HG03565 (cell line): ENCODE measurements around the gene TRAPPC6A.
"Not testable (repeated sequence)": the region's sequence is repeated elsewhere in the genome, so short reads cannot be mapped to it uniquely, and the experiment has no call there.

Source experiments
- ATAC-seq: cut with Tn5 transposase; IDR thresholded peaks from one replicate; pipeline ENCODE4 v1.9.1; 2021; ENCODE audit warnings: mild to moderate bottlenecking, moderate library complexity; ENCODE audit not compliant: unreplicated experiment

Gene TRAPPC6A

DNA sequence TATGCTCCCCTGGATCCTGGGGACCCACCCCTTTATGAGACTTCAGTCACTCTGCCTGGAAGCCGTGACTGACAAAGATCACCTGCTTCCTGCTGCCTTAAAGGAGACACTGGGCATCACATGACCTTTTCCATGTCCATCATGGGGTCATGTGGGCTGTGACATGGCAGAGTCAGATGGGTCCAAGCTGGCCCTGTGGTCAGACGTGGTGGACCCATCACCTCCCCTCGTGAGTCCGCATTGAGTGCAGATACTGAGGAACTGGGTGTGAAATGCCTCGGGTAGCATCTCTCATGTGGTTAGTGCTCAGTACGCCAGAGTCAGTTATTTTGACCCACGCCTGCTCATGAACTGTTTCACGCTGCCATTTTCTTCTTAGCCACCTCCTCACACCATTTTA lies 44.4 kb downstream of the TRAPPC6A start:
- no peak for ATAC-seq

DNA sequence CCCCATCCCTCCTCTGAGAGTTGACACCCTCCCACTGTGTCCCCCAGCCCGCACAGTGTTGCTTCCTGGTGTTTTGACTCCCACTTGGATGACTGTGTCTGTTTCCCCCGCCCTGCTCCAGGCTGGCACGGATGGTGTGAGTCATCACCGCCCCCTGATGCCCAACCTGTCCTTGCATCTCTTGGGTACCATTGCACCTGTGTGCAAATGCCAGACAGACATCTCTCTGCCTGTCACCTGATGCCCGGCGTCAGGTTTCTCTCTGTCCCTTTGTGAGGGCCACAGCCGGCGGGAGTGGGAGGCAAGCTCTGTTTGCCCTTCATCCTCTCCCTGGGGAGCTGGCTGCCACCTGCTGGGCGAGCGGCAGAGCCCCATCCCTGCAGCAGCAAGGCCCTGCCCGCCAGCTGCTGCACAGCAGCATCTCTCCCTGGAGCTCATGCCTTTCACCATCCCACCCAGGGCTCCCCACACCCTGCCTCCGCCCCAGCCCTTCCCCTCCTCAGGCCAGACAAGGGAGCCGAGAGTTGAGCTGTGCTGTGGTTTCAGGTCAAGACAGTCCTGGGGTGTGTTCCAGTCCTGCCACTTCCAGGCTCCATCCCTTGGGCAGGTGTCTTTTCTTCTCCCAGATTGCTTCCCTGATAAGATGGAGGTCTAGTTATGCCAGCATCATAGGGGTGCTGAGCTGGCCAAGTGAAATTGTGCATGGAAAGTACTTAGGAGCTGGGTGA lies 47.0 kb downstream of the TRAPPC6A start:
- no peak for ATAC-seq

DNA sequence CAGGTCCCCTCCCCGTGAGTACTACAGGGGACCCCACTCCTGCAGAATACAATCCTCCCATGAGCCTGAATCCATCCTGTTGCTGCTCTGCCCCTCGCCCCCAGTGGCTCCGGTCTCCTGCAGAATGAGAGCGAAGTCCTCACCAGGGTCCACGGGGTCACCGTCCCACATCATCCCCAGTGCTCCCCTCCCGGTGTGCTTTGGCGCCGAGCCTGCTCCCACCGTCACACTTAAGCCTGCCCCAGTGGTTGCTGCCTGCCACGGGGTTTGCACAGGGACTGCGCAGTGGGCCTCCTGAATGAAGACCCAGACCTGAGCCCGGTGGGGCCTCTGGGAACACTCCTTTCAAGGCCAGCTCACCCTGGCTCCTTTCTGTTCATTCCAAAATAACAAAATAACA lies 47.8 kb downstream of the TRAPPC6A start:
- no peak for ATAC-seq

DNA sequence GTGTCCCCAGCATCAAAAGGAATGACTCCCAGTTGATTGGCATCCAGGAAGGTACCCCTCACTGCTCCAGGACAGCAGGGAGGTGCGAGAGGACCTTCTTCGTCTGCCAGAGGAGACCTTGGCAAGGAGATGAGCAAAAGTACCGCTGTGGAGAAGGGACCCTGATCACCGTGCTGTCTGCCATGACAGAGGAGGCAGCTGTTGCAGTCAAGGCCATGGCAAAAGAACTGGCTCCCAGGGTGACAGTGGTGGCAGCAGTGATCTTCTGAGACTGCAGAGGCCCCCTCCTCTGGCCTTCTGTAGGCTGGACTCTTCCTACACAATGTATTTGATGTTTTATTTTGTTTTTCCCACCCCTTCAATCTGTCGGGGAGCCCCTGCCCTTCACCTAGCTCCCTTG lies 49.2 kb downstream of the TRAPPC6A start:
- ATAC-seq = no peak

DNA sequence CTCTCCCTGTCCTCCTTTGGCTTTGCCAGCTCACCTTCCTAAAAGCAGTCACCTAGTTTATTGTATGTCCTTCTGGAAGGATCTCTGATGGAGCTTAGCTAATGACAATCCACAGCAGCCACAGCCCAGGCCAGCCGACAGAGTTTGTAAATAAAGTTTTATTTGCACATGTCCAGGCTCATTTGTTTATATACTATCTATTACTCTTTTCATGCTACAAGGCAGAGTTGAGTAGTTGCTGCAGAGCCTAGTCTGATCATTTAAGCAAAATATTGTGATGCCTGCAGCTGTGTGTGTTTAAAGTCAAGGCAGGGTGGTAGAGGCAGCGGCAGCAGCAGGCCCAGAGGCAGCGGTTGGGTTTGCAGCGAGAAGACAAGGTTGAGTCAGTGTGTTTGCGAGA lies 49.9 kb downstream of the TRAPPC6A start:
- ATAC-seq = no peak

DNA sequence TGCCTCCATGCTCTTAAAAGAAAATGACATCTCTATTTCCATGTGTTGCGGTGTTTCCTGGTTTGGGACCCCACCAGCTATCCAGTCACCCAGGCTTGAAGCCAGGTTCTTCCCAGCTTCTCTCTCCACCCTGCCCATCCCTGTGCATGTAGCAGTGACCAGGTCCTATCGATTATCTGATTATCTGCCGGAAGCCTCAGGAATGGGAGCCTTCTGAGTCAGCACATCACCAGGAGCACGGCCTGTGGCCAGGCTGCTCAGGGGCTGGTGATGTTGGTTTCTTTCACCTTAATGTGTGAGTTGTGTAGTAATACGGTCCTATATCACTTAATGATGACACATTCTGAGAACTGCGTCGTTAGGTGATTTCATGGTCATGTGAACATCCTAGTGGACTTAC lies 51.4 kb downstream of the TRAPPC6A start:
- ATAC-seq = no peak

DNA sequence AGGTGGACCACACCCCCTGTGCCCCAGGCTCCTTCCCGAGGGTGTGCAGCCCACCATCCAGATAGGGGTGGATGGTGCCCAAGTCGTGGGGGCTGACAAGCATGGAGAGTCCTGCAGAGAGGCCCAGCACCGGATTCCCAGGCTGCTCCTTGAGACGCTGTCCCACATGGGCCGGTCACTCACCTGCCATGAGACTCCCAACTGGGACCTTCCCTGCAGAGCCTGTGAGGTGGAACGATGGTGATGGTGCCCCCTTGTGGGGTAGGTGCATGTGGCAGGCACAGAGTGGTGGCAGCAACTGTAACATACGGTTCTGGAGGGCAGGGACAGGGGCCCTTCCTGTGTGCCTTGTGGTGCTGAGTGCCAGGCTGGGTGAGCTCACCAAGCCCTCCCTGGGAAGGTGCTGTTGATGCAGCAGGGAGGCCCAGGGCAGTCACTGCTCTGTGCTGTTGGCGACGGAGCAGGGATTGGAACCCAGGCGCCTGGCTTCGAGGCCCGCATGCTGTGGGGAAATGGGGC lies 52.0 kb downstream of the TRAPPC6A start:
- ATAC-seq = no peak

DNA sequence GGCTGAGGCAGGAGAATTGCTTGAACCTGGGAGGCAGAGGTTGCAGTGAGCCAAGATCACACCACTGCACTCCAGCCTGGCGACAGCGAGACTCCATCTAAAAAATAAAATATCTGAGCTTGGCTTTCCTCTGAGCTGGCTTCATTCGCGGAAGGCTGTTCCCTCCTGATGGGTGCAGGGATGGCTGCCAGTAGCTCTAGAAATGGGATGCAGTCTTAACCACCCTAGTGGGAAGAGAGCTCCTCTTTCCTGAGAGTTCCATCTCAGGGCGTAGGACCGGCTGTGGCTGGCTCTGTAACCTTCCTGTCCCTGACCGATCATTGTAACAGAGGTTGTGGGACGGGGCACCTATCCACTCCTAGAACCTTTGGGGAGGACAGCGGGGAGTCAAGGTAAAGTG lies 52.7 kb downstream of the TRAPPC6A start:
- ATAC-seq = no peak

DNA sequence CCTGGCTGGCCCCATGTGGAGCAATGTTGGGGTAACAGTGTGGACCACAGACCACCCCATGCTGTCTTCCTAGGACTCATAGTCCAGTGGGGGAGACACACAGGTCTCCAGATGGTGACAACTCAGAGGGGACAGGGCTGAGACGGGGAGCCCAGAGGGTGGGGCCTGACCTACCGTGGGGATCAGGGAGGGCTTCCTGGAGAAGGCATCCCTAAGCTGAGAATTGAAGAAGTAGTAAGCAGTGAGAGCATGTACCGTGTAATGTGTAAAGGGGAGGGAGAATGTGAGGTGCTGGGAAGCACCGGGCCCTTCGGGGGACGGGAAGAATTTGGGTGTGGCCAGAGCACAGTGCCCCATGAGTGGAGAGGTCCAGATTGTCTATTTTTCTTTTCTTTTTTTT lies 54.0 kb downstream of the TRAPPC6A start:
- no peak for ATAC-seq

DNA sequence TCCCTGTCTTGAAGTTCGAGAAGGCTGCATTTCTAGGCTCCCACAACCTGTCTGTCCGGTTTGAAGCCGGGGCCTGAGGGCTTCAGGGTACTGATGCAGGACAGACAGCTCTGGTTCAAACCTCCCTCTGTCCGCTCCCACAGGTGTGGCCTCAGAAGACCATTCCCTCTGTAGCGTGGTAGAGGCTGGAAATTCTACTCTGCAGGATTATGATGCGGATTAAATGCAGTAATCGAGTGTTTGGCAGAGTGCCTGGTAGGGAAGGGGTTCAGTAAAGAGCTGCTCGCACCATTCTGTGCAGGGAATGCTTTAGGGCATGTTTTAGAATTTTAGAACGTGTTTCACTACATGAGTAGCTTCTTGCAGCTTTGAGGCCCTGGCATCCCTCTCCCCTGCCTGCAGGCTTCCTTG lies 54.6 kb downstream of the TRAPPC6A start:
- no peak for ATAC-seq

DNA sequence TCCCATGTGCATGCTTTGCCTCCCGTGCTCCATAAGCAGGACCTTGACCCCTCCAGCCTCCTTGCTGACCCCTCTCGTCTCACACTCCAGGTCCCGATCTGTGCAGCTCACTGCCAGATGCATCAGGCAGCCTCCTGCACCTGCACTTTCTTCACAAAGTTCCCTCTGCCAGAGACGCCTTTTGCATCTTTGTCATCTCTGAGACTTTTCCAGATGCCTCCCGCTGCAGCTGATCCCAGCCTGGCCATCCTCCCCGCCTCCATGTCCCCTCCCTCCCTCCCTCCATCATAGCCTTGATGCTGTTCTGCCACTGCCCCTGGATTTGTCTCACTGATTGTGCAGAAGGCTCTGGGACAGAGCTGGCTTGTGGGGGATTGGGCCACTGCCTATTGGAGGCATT lies 55.2 kb downstream of the TRAPPC6A start:
- ATAC-seq = no peak

DNA sequence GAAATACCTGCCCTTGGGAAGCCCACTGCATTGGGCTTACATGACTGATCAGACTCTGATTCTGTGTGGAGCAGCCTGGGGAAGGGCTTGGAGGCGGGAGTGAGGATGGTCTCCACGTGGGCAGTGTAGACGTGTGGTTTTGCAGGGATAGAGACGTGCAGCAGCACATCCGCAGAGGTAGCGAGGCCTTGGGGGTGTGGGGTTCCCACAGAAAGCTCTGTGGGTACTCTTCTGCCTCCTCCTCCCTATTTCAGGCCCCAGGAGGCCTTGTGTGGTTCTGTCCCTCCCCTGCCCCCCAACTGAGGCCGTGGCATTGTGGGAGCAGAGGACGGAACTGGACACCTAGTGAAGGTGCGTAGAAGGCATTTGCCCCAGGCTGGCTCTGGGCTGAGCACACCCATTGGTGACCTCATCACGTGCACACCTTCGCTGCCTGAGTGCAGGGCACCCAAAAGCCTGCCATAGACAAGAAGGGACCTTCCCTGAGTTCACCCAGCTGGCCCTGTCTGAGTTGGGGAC lies 56.2 kb downstream of the TRAPPC6A start:
- ATAC-seq = no peak

DNA sequence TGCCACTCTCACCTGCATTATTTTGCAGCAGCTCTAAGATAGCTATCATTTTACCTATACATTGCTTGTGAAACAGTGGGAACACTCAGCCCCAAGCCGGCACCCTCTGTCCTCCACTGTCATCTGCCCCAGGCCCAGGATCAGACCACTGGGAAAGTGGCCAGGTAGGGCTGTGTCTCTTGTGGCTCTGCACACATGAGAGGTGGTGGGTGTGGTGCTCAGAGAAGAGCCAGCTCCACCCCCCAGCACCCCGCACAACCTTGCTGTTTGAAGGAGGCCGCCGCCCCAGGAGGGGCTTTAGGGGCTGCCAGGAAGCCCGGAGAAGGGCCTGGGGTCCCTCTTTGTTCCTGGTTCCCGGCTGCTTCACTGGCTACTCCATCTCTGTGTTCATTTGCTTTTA lies 58.5 kb downstream of the TRAPPC6A start:
- ATAC-seq = no peak

DNA sequence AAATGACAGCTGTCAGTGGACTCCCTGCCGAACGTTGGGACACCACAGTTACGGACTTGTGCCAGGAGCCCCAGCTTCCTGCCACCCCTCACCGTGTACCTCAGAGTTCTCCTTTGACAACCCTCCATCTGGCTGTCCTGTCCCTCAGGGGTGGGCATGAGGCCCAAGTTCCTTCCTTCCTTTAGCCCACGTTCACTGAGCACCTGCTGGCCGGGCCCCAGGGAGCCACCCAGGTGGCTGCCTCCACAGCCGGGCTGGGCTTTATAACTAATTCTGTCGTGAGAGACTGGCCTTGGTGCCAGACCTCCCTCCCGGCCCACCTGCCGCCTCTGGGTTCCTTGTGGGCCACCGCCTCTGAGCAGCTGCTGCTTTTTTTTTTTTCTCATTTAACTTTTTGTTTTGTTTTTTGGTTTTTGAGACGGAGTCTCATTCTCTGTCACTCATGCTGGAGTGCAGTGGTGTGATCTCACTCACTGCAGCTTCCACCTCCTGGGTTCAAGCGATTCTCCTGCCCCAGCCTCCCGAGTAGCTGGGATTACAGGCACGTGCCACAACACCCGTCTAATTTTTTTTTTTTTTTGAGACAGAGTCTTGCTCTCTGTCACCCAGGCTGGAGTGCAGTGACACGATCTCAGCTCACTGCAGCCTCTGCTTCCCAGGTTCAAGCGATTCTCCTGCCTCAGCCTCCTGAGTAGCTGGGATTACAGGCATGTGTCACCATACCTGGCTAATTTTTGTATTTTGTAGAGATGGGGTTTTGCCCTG lies 59.3 kb downstream of the TRAPPC6A start:
- ATAC-seq = not testable (repeated sequence)

DNA sequence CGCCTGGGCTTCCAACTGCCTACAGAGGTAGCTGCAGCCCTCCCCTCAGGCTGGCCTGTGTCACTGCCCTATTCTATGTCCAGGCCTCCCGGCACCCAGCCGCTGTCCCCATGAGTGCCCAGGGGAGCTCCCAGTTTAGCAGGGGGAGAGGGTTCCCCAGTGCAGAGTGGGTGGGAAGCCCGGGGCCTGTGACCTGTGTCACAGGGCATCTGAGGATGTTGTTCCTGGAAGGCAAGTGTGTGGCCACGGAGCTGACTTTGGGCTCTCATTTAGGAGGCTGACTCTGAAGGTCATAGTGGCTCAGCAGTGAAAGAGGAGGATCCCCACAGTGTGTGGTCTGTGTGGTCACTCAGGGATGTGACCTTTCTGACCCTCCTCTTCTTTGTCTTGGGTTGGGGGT lies 59.9 kb downstream of the TRAPPC6A start:
- no peak for ATAC-seq

DNA sequence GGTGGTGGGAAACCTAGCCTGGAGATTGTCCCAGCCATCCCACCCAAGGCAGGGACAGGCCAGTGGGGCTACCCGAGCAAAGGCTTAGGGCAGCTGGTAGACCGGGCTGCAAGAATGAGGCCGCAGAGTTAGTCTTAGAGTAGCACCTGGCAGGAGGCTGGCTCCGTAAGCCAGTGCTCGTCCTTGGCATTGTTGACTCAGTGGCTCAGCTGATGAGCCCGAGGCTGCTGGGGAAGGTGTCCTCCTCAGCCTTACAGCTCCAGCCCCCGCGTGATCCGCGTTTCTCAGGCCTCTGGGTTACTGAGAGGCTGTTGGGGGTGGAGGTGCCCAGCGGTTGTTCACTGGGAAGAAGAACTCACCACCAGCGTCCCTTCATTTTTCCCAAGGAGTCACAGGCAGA lies 60.4 kb downstream of the TRAPPC6A start:
- ATAC-seq = no peak

DNA sequence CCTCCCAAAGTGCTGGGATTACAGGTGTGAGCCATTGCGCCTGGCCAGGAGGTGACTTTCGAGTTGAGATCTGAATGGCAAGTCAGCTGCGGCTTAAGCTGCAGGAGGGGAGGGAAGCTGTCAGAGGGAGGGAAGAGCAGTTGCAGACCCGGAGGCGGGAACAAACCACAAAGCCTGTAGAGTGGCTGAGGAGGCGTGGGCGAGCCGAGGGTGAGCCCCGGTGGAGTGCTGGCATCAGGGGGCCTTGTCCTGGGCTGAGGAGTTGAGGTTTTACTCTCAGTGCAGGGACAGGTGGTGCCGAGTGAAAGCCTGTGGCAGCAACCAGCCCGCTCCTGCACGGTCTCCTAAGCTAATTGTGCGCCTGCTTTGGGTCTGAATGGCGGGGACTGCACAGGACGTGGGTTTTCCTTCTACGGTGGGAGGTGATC lies 60.9 kb downstream of the TRAPPC6A start:
- ATAC-seq = no peak

DNA sequence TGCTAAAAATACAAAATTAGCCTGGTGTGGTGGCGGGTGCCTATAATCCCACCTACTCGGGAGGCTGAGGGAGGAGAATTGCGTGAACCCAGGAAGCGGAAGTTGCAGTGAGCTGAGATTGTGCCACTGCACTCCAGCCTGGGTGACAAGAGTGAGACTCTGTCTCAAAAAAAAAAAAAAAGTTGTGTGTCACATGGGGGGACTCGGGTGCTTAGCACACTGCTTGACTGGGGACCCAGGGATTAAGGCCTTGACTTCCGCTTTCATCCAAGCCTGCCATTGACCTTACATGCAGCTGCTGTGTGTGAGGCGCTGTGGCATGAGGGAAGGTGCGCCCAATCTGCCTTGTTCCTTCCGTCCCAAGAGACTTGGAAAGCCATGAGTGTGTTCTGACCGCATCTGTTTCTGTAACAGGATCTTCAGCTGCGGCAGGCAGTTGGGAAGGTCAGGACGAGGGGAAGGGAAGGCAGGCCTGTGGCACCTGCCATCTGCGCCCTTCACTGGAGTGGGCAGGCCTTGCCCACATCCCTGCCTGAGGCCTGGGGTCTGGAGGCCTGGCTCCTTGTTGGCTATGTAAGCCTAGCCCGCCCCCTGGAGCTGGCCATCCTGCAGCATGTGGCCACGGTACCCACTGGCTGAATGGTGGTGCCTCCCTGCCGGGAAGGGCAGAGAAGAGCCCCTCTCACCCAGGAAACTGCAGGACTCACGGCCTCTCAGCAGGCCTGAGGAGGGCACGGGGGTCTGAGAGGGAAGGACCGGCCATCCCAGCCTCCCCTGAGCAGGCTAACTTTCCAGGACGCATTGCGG lies 62.0 kb downstream of the TRAPPC6A start:
- ATAC-seq = no peak

DNA sequence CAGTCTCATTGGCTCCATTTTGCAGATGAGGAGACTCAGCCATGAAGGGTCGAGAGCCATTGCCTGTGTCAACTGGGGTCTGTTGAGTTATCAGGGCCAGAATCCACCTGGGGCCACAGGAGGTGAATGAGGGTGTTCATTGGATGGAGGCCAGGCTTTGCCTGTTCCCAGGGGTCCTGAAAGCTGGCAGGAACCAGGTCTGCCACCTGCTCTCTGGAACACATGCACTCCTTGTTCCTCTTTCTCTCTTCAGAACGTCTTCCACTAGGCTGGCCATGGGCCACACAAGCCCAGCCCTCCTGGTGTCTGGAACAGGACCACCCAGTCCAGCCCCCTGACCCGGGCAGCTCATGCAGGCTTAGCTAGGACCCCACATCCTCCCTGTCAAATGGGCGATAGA lies 63.9 kb downstream of the TRAPPC6A start:
- ATAC-seq = no peak

DNA sequence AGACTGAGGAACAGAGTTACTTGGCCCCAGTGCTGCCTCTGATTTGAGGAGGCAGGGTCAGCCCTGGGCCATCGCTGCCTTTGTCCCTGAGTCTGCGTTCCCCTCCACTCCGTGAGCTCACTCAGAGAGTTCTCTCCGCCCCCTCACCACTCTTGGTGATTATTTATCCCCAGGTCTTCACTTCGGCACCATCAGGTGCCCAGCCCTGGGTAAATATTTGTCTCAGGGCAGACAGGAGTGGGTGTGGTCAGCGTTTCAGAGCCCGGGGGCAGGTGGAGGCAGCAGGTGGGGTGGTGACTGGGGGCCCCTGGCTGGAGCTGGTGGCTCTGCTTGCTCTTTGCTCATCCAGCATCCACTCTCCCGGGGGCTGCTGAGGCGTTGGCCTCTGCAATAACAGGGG lies 64.4 kb downstream of the TRAPPC6A start:
- ATAC-seq = no peak
